ENCODE data around the gene MAP2K2.

The MAP2K2 gene

GRCh38 chr19:4069331-4069959, 54.5 kb downstream of the MAP2K2 start:
- no peak for DNase-seq (ENCODE audit: low read depth)

GRCh38 chr19:4068047-4068966, 55.6 kb downstream of the MAP2K2 start:
- peak overlapping the region; percentile 80 for H3K9ac ChIP-seq (ENCODE audit: low read length)
- H3K27me3 ChIP-seq (replicated peaks; ENCODE audit: control insufficient read depth, insufficient read depth, low read length): no peaks in the 10 kb centered on the region
- H3K9me3 ChIP-seq (ENCODE audit: control insufficient read depth, low read length): no peaks in the 10 kb centered on the region
- no peak for DNase-seq (ENCODE audit: low read depth)
- peak overlapping the region; percentile 75 for H3K4me3 ChIP-seq (ENCODE audit: low read length)
- no peaks in the 10 kb centered on the region for H3K36me3 ChIP-seq (ENCODE audit: control insufficient read depth, insufficient read depth, low read length, severe bottlenecking)
- peaks cover 11% of the 10 kb centered on the region for H3K4me1 ChIP-seq (ENCODE audit: control insufficient read depth, insufficient read depth, low read length)

More at GRCh38 chr19:4069331-4069959, 54.5 kb downstream of the MAP2K2 start:
- Histone ChIP-seq H3K4me1 (ENCODE audit: control insufficient read depth, insufficient read depth, low read length) (peaks cover 6% of the 10 kb centered on the region), H3K9ac (ENCODE audit: low read length) (no peak overlapping the region), H3K27me3 (replicated peaks; ENCODE audit: control insufficient read depth, insufficient read depth, low read length) (no peaks in the 10 kb centered on the region), H3K9me3 (ENCODE audit: control insufficient read depth, low read length) (no peaks in the 10 kb centered on the region), H3K36me3 (ENCODE audit: control insufficient read depth, insufficient read depth, low read length, severe bottlenecking) (no peaks in the 10 kb centered on the region), H3K4me3 (ENCODE audit: low read length) (no peak overlapping the region)

- Histone ChIP-seq H3K27me3 (replicated peaks; ENCODE audit: control insufficient read depth, insufficient read depth, low read length) (no peaks in the 10 kb centered on the region), H3K9me3 (ENCODE audit: control insufficient read depth, low read length) (no peaks in the 10 kb centered on the region), H3K36me3 (ENCODE audit: control insufficient read depth, insufficient read depth, low read length, severe bottlenecking) (peaks cover 7% of the 10 kb centered on the region), H3K4me1 (ENCODE audit: control insufficient read depth, insufficient read depth, low read length) (peaks cover 19% of the 10 kb centered on the region), H3K9ac (ENCODE audit: low read length) (peak overlapping the region; percentile 80), H3K4me3 (ENCODE audit: low read length) (peak overlapping the region; percentile 75)
- peak; percentile 56 for DNase-seq (ENCODE audit: low read depth)
These were observed 56.4 kb downstream of the MAP2K2 start for GRCh38 chr19:4067396-4068046.

- peak; percentile 86 for DNase-seq (ENCODE audit: low read depth)
- H3K4me3 ChIP-seq (ENCODE audit: low read length): peak within 1 kb of the TSS; percentile 82
- peak within 1 kb of the TSS; percentile 88 for H3K9ac ChIP-seq (ENCODE audit: low read length)
- no peaks in the 10 kb centered on the region for H3K9me3 ChIP-seq (ENCODE audit: control insufficient read depth, low read length)
- H3K4me1 ChIP-seq (ENCODE audit: control insufficient read depth, insufficient read depth, low read length): peaks cover 26% of the 10 kb centered on the region
- H3K36me3 ChIP-seq (ENCODE audit: control insufficient read depth, insufficient read depth, low read length, severe bottlenecking): peaks cover 9% of the 10 kb centered on the region
- no peaks in the 10 kb centered on the region for H3K27me3 ChIP-seq (replicated peaks; ENCODE audit: control insufficient read depth, insufficient read depth, low read length)
These were observed 57.1 kb downstream of the MAP2K2 start, which contains the start of gene ZBTB7A for GRCh38 chr19:4066682-4067395. ZBTB7A (minus strand) TSS chr19:4066899; CDS start chr19:4055232, 11,667 bp downstream.

- no peak for DNase-seq (ENCODE audit: low read depth)
- H3K9ac ChIP-seq (ENCODE audit: low read length): peak overlapping the region; percentile 88
- peaks cover 9% of the 10 kb centered on the region for H3K36me3 ChIP-seq (ENCODE audit: control insufficient read depth, insufficient read depth, low read length, severe bottlenecking)
- peaks cover 32% of the 10 kb centered on the region for H3K4me1 ChIP-seq (ENCODE audit: control insufficient read depth, insufficient read depth, low read length)
- no peaks in the 10 kb centered on the region for H3K27me3 ChIP-seq (replicated peaks; ENCODE audit: control insufficient read depth, insufficient read depth, low read length)
- H3K9me3 ChIP-seq (ENCODE audit: control insufficient read depth, low read length): no peaks in the 10 kb centered on the region
- peak overlapping the region; percentile 82 for H3K4me3 ChIP-seq (ENCODE audit: low read length)
These were observed 57.7 kb downstream of the MAP2K2 start for GRCh38 chr19:4066176-4066606.

GRCh38 chr19:4065430-4066175, 58.3 kb downstream of the MAP2K2 start:
- Histone ChIP-seq H3K27me3 (replicated peaks; ENCODE audit: control insufficient read depth, insufficient read depth, low read length) (no peaks in the 10 kb centered on the region), H3K9ac (ENCODE audit: low read length) (no peak overlapping the region), H3K4me3 (ENCODE audit: low read length) (no peak overlapping the region)

GRCh38 chr19:4064496-4065260, 59.2 kb downstream of the MAP2K2 start:
- Histone ChIP-seq H3K27me3 (replicated peaks; ENCODE audit: control insufficient read depth, insufficient read depth, low read length) (no peaks in the 10 kb centered on the region), H3K36me3 (ENCODE audit: control insufficient read depth, insufficient read depth, low read length, severe bottlenecking) (peaks cover 9% of the 10 kb centered on the region), H3K9me3 (ENCODE audit: control insufficient read depth, low read length) (no peaks in the 10 kb centered on the region), H3K9ac (ENCODE audit: low read length) (peak overlapping the region; percentile 94), H3K4me3 (ENCODE audit: low read length) (peak overlapping the region; percentile 88), H3K4me1 (ENCODE audit: control insufficient read depth, insufficient read depth, low read length) (peaks cover 44% of the 10 kb centered on the region)
- DNase-seq (ENCODE audit: low read depth): peak; percentile 64

More at GRCh38 chr19:4065430-4066175, 58.3 kb downstream of the MAP2K2 start:
- DNase-seq (ENCODE audit: low read depth): peak; percentile 98
- H3K4me1 ChIP-seq (ENCODE audit: control insufficient read depth, insufficient read depth, low read length): peaks cover 38% of the 10 kb centered on the region
- H3K9me3 ChIP-seq (ENCODE audit: control insufficient read depth, low read length): no peaks in the 10 kb centered on the region
- H3K36me3 ChIP-seq (ENCODE audit: control insufficient read depth, insufficient read depth, low read length, severe bottlenecking): peaks cover 9% of the 10 kb centered on the region

GRCh38 chr19:4064149-4064495, 59.8 kb downstream of the MAP2K2 start:
- H3K36me3 ChIP-seq (ENCODE audit: control insufficient read depth, insufficient read depth, low read length, severe bottlenecking): peaks cover 9% of the 10 kb centered on the region
- H3K9me3 ChIP-seq (ENCODE audit: control insufficient read depth, low read length): no peaks in the 10 kb centered on the region
- peak overlapping the region; percentile 88 for H3K4me3 ChIP-seq (ENCODE audit: low read length)
- peaks cover 50% of the 10 kb centered on the region for H3K4me1 ChIP-seq (ENCODE audit: control insufficient read depth, insufficient read depth, low read length)
- peak overlapping the region; percentile 94 for H3K9ac ChIP-seq (ENCODE audit: low read length)
- DNase-seq (ENCODE audit: low read depth): peak; percentile 64
- no peaks in the 10 kb centered on the region for H3K27me3 ChIP-seq (replicated peaks; ENCODE audit: control insufficient read depth, insufficient read depth, low read length)

GRCh38 chr19:4063369-4064148, 60.4 kb downstream of the MAP2K2 start:
- Histone ChIP-seq H3K4me3 (ENCODE audit: low read length) (peak overlapping the region; percentile 88), H3K36me3 (ENCODE audit: control insufficient read depth, insufficient read depth, low read length, severe bottlenecking) (peaks cover 9% of the 10 kb centered on the region), H3K4me1 (ENCODE audit: control insufficient read depth, insufficient read depth, low read length) (peaks cover 56% of the 10 kb centered on the region), H3K9ac (ENCODE audit: low read length) (peak overlapping the region; percentile 94), H3K9me3 (ENCODE audit: control insufficient read depth, low read length) (no peaks in the 10 kb centered on the region), H3K27me3 (replicated peaks; ENCODE audit: control insufficient read depth, insufficient read depth, low read length) (no peaks in the 10 kb centered on the region)
- DNase-seq (ENCODE audit: low read depth): no peak

Data from adipocyte (in vitro differentiated cells).